Raji (cell line): ENCODE data around the gene KLHL29.

Source experiments
- POLR2A ChIP-seq: IDR thresholded peaks from 2 replicates; pipeline ENCODE4 v1.6.1; 2011; ENCODE audit warnings: low read depth, low read length, control low read depth; ENCODE audit not compliant: insufficient read depth

The KLHL29 gene

GRCh38 chr2:23496456-23496855 is 111.5 kb downstream of the KLHL29 start:
- TF ChIP-seq POLR2A: no peak

DNA sequence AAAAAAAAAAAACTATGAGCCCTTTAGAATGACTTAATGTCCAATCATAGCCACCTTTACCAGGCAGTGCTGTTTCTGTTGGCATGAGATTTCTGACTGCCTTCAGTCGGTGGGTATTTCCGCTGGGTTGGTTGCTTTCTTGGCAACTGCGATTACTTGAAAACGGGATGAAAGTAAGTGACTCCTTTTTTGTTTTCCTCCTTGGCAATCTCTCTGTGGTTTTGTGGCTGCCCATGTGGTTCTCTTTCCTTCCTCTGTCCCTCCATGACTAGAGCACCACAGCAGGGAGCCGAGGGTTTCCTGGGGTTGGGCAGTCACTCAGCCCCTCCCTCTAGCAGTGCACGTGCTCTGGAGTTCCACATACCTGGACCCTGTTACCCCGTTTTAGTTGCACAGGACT is 112.1 kb downstream of the KLHL29 start:
- TF ChIP-seq POLR2A: no peak

DNA sequence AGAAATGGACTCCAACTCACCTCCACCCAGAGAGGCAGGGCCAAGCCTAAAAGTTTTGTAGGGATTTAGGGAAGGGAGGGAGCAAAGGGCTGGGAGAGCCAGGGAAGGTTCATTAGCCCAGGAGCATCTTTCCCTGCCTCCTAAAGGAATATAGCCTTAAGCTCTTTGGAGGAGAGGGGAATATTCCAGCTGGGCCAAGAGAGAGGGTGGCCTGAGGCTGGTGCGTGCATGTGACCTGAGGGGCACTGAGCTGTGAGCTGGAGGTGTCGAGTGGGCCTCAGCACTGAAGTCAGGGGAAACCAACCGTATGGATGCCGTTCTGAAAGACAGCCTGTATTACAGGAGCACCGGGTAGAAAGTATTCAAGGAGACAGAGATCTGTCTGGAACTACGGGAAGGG is 112.6 kb downstream of the KLHL29 start:
- TF ChIP-seq POLR2A: no peak

- no peak for TF ChIP-seq POLR2A
These were observed 114.0 kb downstream of the KLHL29 start for GRCh38 chr2:23498943-23499342.

- TF ChIP-seq POLR2A: no peak
These were observed 114.5 kb downstream of the KLHL29 start for GRCh38 chr2:23499439-23499838.

DNA sequence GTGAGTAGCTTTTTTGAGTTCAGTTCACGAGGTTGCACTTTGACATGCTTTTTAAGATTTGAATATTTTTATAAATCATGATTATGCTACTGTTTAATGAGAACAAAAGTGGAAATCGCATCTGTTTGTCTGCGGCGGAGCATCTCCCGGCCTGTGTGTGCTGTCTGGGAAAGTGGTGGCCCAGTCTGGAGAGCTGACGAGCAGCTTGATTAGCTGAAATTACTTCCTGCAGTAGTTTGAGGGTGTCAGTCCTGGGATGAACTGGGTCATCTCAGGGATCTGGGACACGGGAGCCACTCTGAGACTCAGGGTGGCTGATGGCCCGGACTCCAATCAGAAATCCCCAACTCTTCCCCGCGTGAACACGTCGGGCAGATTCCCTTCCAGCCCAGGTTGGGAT is 115.9 kb downstream of the KLHL29 start:
- no peak for TF ChIP-seq POLR2A

GRCh38 chr2:23502096-23502495 is 117.1 kb downstream of the KLHL29 start:
- no peak for TF ChIP-seq POLR2A

DNA sequence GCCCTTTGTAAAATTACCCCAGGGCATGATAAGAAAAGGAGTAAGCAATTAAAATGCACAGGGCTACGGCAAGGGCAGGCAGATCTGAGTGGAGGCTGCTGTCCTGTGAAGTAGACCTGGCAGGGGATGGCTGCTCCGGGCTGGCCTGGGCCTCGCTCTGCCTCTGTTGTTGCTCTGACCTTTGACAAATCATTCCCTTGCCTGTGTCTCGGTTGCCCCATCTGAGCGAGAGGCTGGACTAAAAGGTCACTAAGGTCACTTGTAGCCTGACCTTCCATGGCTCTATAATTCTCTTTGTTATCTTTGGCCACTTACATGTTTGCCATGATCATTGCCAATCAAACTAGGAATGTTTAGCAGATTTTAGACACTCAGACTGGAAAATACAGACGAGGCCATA is 118.1 kb downstream of the KLHL29 start:
- TF ChIP-seq POLR2A: no peak

GRCh38 chr2:23503682-23504081 is 118.7 kb downstream of the KLHL29 start:
- TF ChIP-seq POLR2A: no peak

GRCh38 chr2:23504591-23504990 is 119.6 kb downstream of the KLHL29 start:
- no peak for TF ChIP-seq POLR2A

- TF ChIP-seq POLR2A: no peak
These were observed 120.4 kb downstream of the KLHL29 start for GRCh38 chr2:23505218-23505983.

GRCh38 chr2:23505984-23506380 is 121.0 kb downstream of the KLHL29 start:
- no peak for TF ChIP-seq POLR2A

- no peak for TF ChIP-seq POLR2A
These were observed 121.7 kb downstream of the KLHL29 start for GRCh38 chr2:23506531-23507266.

- TF ChIP-seq POLR2A: no peak
These were observed 122.5 kb downstream of the KLHL29 start for GRCh38 chr2:23507267-23508065.

- no peak for TF ChIP-seq POLR2A
These were observed 123.0 kb downstream of the KLHL29 start for GRCh38 chr2:23508066-23508390.

- no peak for TF ChIP-seq POLR2A
These were observed 124.1 kb downstream of the KLHL29 start for GRCh38 chr2:23509103-23509502.

- no peak for TF ChIP-seq POLR2A
These were observed 124.8 kb downstream of the KLHL29 start for GRCh38 chr2:23509596-23510292.
